OCI-LY3 (cell line): ENCODE data around the gene CNTF.

ENCODE experiments used
- H2AFZ ChIP-seq: fragments of 200-600, 300-600 bp; shearing (Covaris generic); 2 replicates; pipeline ENCODE4 v1.6.0; 2014; ENCODE audit warnings: antibody characterized with exemption, low read depth, low read length
- H3K27ac ChIP-seq: fragments of 200-600, 300-600 bp; sonication (generic); 2 replicates; pipeline ENCODE4 v1.5.1; 2014; ENCODE audit warnings: mild to moderate bottlenecking, low read length, moderate library complexity, mixed read lengths
- H3K27me3 ChIP-seq: fragments of 200-600, 300-600 bp; sonication (generic); 2 replicates; pipeline ENCODE4 v1.6.1; 2014; ENCODE audit warnings: low read depth, low read length, mixed read lengths
- H3K36me3 ChIP-seq: fragments of 200-600, 300-600 bp; sonication (generic); replicated peaks from 2 replicates; pipeline ENCODE3; 2014; ENCODE audit warnings: low read depth, low read length, mixed read lengths
- H3K4me1 ChIP-seq: fragments of 300-600, 200-600 bp; sonication (generic); 2 replicates; pipeline ENCODE4 v1.6.1; 2014; ENCODE audit warnings: low read length, mixed read lengths
- H3K4me2 ChIP-seq: fragments of 200-600, 300-600 bp; sonication (generic); 2 replicates; pipeline ENCODE4 v1.6.1; 2014; ENCODE audit warnings: low read length, mixed read lengths
- H3K4me3 ChIP-seq: fragments of 300-600, 200-600 bp; sonication (generic); 2 replicates; pipeline ENCODE4 v1.5.1; 2014; ENCODE audit warnings: antibody characterized with exemption, mild to moderate bottlenecking, low read length, moderate library complexity
- H3K79me2 ChIP-seq: fragments of 300-600, 200-600 bp; shearing (Covaris generic); 2 replicates; pipeline ENCODE4 v1.6.1; 2014; ENCODE audit warnings: mild to moderate bottlenecking, low read length, mixed read lengths
- H3K9ac ChIP-seq: fragments of 300-600, 200-600 bp; shearing (Covaris generic); 2 replicates; pipeline ENCODE4 v1.6.0; 2014; ENCODE audit warnings: mild to moderate bottlenecking, low read length, moderate library complexity
- H3K9me3 ChIP-seq: fragments of 200-600, 300-600 bp; shearing (Covaris generic); 2 replicates; pipeline ENCODE4 v1.6.1; 2014; ENCODE audit warnings: low read length, mixed read lengths; ENCODE audit not compliant: insufficient read depth
- H4K20me1 ChIP-seq: fragments of 200-600, 300-600 bp; sonication (generic); 2 replicates; pipeline ENCODE4 v1.6.1; 2016; ENCODE audit warnings: low read length, mixed read lengths; ENCODE audit not compliant: insufficient read depth
- EZH2phosphoT487 ChIP-seq: fragments of 200-600 bp; shearing (Covaris generic); IDR thresholded peaks from 2 replicates; pipeline ENCODE4 v1.6.1; 2018; ENCODE audit warnings: antibody characterized with exemption, mixed run types, low read depth
- TF ChIP-seq, protein P1 (sequence below): fragments of 200-600, 300-600 bp; sonication (generic); IDR thresholded peaks from 2 replicates; pipeline ENCODE4 v1.5.1; 2014; ENCODE audit warnings: antibody characterized with exemption, low read length, low read depth

Gene CNTF

DNA sequence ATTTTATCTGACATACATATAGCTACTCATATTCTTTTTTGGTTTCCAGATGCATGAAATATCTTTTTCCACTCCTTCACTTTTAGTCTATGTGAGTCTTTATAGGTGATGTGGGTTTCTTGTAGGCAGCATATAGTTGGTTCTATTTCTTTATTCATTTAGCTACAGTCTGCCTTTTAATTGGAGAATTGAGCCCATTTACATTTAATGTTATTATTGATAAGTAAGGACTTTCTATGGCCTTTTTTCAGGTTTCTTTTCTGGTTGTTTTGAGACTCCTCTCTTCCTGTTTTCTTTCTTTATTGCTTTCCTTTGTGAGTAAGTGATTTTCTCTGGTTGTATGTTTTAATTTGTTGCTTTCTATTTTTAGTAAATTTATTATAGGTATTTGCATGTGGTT lies 27.2 kb downstream of the CNTF start:
- Histone ChIP-seq H3K9me3 (0 out of 2 replicates have a peak, but pooled peaks cover 3% of the 10 kb centered on the region), H3K27ac (no peak overlapping the region), H3K4me2 (no peak overlapping the region), H2AFZ (no peak overlapping the region), H3K79me2 (no peaks in the 10 kb centered on the region), H3K36me3 (no peaks in the 10 kb centered on the region), H3K9ac (no peak overlapping the region), H3K4me1 (peaks cover 21% of the 10 kb centered on the region), H3K4me3 (no peak overlapping the region), H3K27me3 (no peaks in the 10 kb centered on the region), H4K20me1 (no peaks in the 10 kb centered on the region)
- no peak for TF ChIP-seq EZH2phosphoT487
- TF ChIP-seq, protein P1, sequence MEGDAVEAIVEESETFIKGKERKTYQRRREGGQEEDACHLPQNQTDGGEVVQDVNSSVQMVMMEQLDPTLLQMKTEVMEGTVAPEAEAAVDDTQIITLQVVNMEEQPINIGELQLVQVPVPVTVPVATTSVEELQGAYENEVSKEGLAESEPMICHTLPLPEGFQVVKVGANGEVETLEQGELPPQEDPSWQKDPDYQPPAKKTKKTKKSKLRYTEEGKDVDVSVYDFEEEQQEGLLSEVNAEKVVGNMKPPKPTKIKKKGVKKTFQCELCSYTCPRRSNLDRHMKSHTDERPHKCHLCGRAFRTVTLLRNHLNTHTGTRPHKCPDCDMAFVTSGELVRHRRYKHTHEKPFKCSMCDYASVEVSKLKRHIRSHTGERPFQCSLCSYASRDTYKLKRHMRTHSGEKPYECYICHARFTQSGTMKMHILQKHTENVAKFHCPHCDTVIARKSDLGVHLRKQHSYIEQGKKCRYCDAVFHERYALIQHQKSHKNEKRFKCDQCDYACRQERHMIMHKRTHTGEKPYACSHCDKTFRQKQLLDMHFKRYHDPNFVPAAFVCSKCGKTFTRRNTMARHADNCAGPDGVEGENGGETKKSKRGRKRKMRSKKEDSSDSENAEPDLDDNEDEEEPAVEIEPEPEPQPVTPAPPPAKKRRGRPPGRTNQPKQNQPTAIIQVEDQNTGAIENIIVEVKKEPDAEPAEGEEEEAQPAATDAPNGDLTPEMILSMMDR: no peak

GRCh38 chr11:58650496-58650895 lies 28.0 kb downstream of the CNTF start:
- H3K4me3 ChIP-seq: no peak overlapping the region
- H3K9ac ChIP-seq: no peak overlapping the region
- no peak overlapping the region for H3K27ac ChIP-seq
- H3K36me3 ChIP-seq: no peaks in the 10 kb centered on the region
- TF ChIP-seq EZH2phosphoT487: no peak
- TF ChIP-seq, protein P1: no peak
- no peaks in the 10 kb centered on the region for H3K79me2 ChIP-seq
- H3K27me3 ChIP-seq: no peaks in the 10 kb centered on the region
- H2AFZ ChIP-seq: no peak overlapping the region
- 0 out of 2 replicates have a peak, but pooled peaks cover 3% of the 10 kb centered on the region for H3K9me3 ChIP-seq
- H4K20me1 ChIP-seq: no peaks in the 10 kb centered on the region
- H3K4me2 ChIP-seq: no peak overlapping the region
- H3K4me1 ChIP-seq: peaks cover 21% of the 10 kb centered on the region

DNA sequence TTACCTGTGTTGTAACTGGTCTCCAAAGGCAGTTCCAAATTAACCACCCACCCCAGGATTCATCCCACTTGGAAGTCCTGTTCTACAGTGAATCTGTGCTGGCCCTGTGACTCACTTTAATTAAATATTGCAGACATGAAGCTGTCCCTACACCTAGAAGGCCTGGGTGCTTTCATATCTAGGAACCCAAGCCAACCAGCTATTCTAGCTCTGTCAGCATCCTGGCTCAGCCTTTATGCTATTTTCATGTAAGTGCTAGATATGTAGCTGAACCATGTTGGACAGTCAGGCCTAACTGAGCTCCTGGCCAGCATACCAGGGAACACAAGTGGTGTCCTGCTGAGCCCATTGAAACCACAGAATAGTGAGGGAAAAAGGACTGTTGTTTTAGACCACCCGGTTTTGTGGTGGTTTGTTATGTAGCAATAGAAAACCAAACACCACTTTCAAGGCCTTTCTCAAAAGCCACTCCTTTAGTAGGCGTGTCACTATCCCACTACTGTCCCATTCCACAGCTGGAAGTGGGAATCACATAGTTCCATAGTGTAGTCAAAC lies 30.3 kb downstream of the CNTF start:
- H3K36me3 ChIP-seq: no peaks in the 10 kb centered on the region
- H3K27ac ChIP-seq: no peak overlapping the region
- no peak overlapping the region for H3K4me3 ChIP-seq
- H3K27me3 ChIP-seq: no peaks in the 10 kb centered on the region
- peaks cover 6% of the 10 kb centered on the region for H3K4me1 ChIP-seq
- no peaks in the 10 kb centered on the region for H3K79me2 ChIP-seq
- TF ChIP-seq, protein P1: no peak
- TF ChIP-seq EZH2phosphoT487: no peak
- H3K9me3 ChIP-seq: no peaks in the 10 kb centered on the region
- H3K4me2 ChIP-seq: no peak overlapping the region
- H3K9ac ChIP-seq: no peak overlapping the region
- H4K20me1 ChIP-seq: no peaks in the 10 kb centered on the region
- no peak overlapping the region for H2AFZ ChIP-seq

- H4K20me1 ChIP-seq: no peaks in the 10 kb centered on the region
- H3K79me2 ChIP-seq: no peaks in the 10 kb centered on the region
- peaks cover 4% of the 10 kb centered on the region; the same call in 1 of the 2 replicates for H3K4me1 ChIP-seq
- peak overlapping the region; percentile 38 for H3K4me2 ChIP-seq
- H3K27me3 ChIP-seq: no peaks in the 10 kb centered on the region
- no peaks in the 10 kb centered on the region for H3K9me3 ChIP-seq
- no peak overlapping the region for H2AFZ ChIP-seq
- H3K27ac ChIP-seq: no peak overlapping the region
- no peak overlapping the region for H3K9ac ChIP-seq
- H3K4me3 ChIP-seq: no peak overlapping the region
- no peaks in the 10 kb centered on the region for H3K36me3 ChIP-seq
- TF ChIP-seq, protein P1: peak; percentile 97
- no peak for TF ChIP-seq EZH2phosphoT487
These were observed 31.8 kb downstream of the CNTF start for GRCh38 chr11:58654079-58654907.
